ENCODE results near the gene GXYLT2.
A peak's percentile ranks its signal among the peaks of the same experiment; 100 is the strongest.
"Not testable (repeated sequence)": the region's sequence is repeated elsewhere in the genome, so short reads cannot be mapped to it uniquely, and the experiment has no call there.

Gene GXYLT2

GRCh38 chr3:72972706-72973030, 84.8 kb downstream of the GXYLT2 start:
- no peak for DNase-seq (ENCODE audit: extremely low read depth in 1 of 2, low read depth in 1 of 2)

GRCh38 chr3:72973031-72973723, 85.3 kb downstream of the GXYLT2 start:
- no peak for DNase-seq (ENCODE audit: extremely low read depth in 1 of 2, low read depth in 1 of 2)

GRCh38 chr3:72973786-72974185, 85.9 kb downstream of the GXYLT2 start:
- no peak for DNase-seq (ENCODE audit: extremely low read depth in 1 of 2, low read depth in 1 of 2)

- no peak for DNase-seq (ENCODE audit: extremely low read depth in 1 of 2, low read depth in 1 of 2)
Measured at GRCh38 chr3:72974956-72975355, 87.1 kb downstream of the GXYLT2 start.

- DNase-seq (ENCODE audit: extremely low read depth in 1 of 2, low read depth in 1 of 2), result no peak
Measured at GRCh38 chr3:72976281-72976741, 88.5 kb downstream of the GXYLT2 start.

GRCh38 chr3:72977060-72977808, 89.4 kb downstream of the GXYLT2 start:
- no peak for DNase-seq (ENCODE audit: extremely low read depth in 1 of 2, low read depth in 1 of 2)

GRCh38 chr3:72982609-72983366, 94.9 kb downstream of the GXYLT2 start:
- no peak for DNase-seq (ENCODE audit: extremely low read depth in 1 of 2, low read depth in 1 of 2)

- DNase-seq (ENCODE audit: extremely low read depth in 1 of 2, low read depth in 1 of 2), result no peak
Measured at GRCh38 chr3:72985576-72985975, 97.7 kb downstream of the GXYLT2 start.

- DNase-seq (ENCODE audit: extremely low read depth in 1 of 2, low read depth in 1 of 2), result no peak
Measured at GRCh38 chr3:72990701-72991395, 103.0 kb downstream of the GXYLT2 start.

- DNase-seq (ENCODE audit: extremely low read depth in 1 of 2, low read depth in 1 of 2), result no peak
Measured at GRCh38 chr3:72991522-72991921, 103.7 kb downstream of the GXYLT2 start.

GRCh38 chr3:72993391-72993790, 105.5 kb downstream of the GXYLT2 start:
- no peak for DNase-seq (ENCODE audit: extremely low read depth in 1 of 2, low read depth in 1 of 2)

GRCh38 chr3:72995337-72995736, 107.5 kb downstream of the GXYLT2 start:
- no peak for DNase-seq (ENCODE audit: extremely low read depth in 1 of 2, low read depth in 1 of 2)

- no peak for DNase-seq (ENCODE audit: extremely low read depth in 1 of 2, low read depth in 1 of 2)
Measured at GRCh38 chr3:72996121-72996472, 108.3 kb downstream of the GXYLT2 start.

GRCh38 chr3:72996473-72997333, 108.9 kb downstream of the GXYLT2 start, which contains the start of gene PPP4R2:
Gene PPP4R2, plus strand, starts transcription at chr3:72996811. Its CDS starts 227 bp downstream, at chr3:72997038.
- DNase-seq (ENCODE audit: extremely low read depth in 1 of 2, low read depth in 1 of 2), result peak; percentile 67 to 87

- no peak for DNase-seq (ENCODE audit: extremely low read depth in 1 of 2, low read depth in 1 of 2)
Measured at GRCh38 chr3:72997421-72997961, 109.6 kb downstream of the GXYLT2 start.

- DNase-seq (ENCODE audit: extremely low read depth in 1 of 2, low read depth in 1 of 2), result no peak
Measured at GRCh38 chr3:72998466-72998865, 110.6 kb downstream of the GXYLT2 start.

- DNase-seq (ENCODE audit: extremely low read depth in 1 of 2, low read depth in 1 of 2), result no peak
Measured at GRCh38 chr3:72999951-73000350, 112.1 kb downstream of the GXYLT2 start.

- not testable (repeated sequence) for DNase-seq (ENCODE audit: extremely low read depth in 1 of 2, low read depth in 1 of 2)
Measured at GRCh38 chr3:73003050-73003449, 115.2 kb downstream of the GXYLT2 start.

GRCh38 chr3:73004316-73004715, 116.5 kb downstream of the GXYLT2 start:
- no peak for DNase-seq (ENCODE audit: extremely low read depth in 1 of 2, low read depth in 1 of 2)
